ENCODE data around the gene SCLT1. TPM values are rescaled to one million over a fixed set of nuclear protein-coding genes. Genes with fewer than 3 reads are reported as not detected.

Gene SCLT1
- polyA plus RNA-seq, 3 donors = 14.8 to 20.1 (median 17.9) TPM

GRCh38 chr4:129094347-129094746 is 1.0 kb upstream of the SCLT1 start:
- peak overlapping the region; percentile 73 to 81 (median 81) for H3K4me3 ChIP-seq (replicated peaks in 1 of 3; ENCODE audit: low read depth in 2 of 3, low read length in 3 of 3)
- no peaks in the 10 kb centered on the region for H3K36me3 ChIP-seq (replicated peaks in 1 of 2; ENCODE audit: control insufficient read depth in 1 of 2, insufficient read depth in 2 of 2, low read length in 2 of 2)
- H3K27me3 ChIP-seq (ENCODE audit: control insufficient read depth in 2 of 2, insufficient read depth in 2 of 2, low read length in 2 of 2) = no peaks in the 10 kb centered on the region
- Mint-ChIP-seq H3K9me3 (no peaks in the 10 kb centered on the region), H3K36me3 (peaks cover 3 to 4% of the 10 kb centered on the region in 2 donors), H3K4me3 (peak overlapping the region in 1 of 2 donors; percentile 44), H3K4me1 (peaks cover 34% of the 10 kb centered on the region), H3K27ac (peak overlapping the region in 2 of 7 donors; percentile 35 to 88), H3K27me3 (ENCODE audit: low read depth in 3 of 3) (no peaks in the 10 kb centered on the region)
- peaks cover 38 to 61% of the 10 kb centered on the region in 2 donors for H3K4me1 ChIP-seq (ENCODE audit: control insufficient read depth in 1 of 2, insufficient read depth in 2 of 2, low read length in 2 of 2)
- no CpG with 5 or more reads among the region's 3 CpGs for WGBS (ENCODE audit: insufficient coverage)
- no peak overlapping the region for H2AFZ ChIP-seq (ENCODE audit: insufficient read depth, low read depth, low read length, poor library complexity, severe bottlenecking)
- TF ChIP-seq CTCF (IDR thresholded peaks at IDR 0.05) = no peak
- intact Hi-C loops (cut with micrococcal nuclease) = loop anchor here (5.0 to 10.0 kb wide), 8 partner anchors 180 to 1130 kb away; partner anchors contain the start of genes PGRMC2 (in 2 of the 2), ABHD18 (in 1 of the 2), LARP1B (in 1 of the 2) and MFSD8 (in 1 of the 2)
- H3K9ac ChIP-seq (ENCODE audit: insufficient read depth, low read length, poor library complexity, severe bottlenecking) = peak overlapping the region; percentile 94
- no peaks in the 10 kb centered on the region for H3K9me3 ChIP-seq (replicated peaks in 1 of 2; ENCODE audit: control insufficient read depth in 1 of 2, insufficient read depth in 1 of 2, low read length in 2 of 2)
- H3K79me2 ChIP-seq (ENCODE audit: insufficient read depth, low read length) = peaks cover 89% of the 10 kb centered on the region
- H4K20me1 ChIP-seq (ENCODE audit: insufficient read depth, low read length) = peaks cover 30% of the 10 kb centered on the region
- peak overlapping the region; percentile 68 for H3K4me2 ChIP-seq (replicated peaks; ENCODE audit: extremely low read depth, low read length, poor library complexity, severe bottlenecking)
- peak overlapping the region in 1 of 2 donors; percentile 99 for H3K27ac ChIP-seq (ENCODE audit: low read depth in 1 of 2, low read length in 2 of 2)
- DNase-seq = peak; percentile 14 to 41 (median 19)

GRCh38 chr4:129092631-129093190 is 628 bp downstream of the SCLT1 start:
- Mint-ChIP-seq H3K27ac (no peak overlapping the region), H3K27me3 (ENCODE audit: low read depth in 3 of 3) (peaks cover 0 to 1% (median 0%) of the 10 kb centered on the region in 3 donors), H3K4me3 (no peak overlapping the region), H3K36me3 (peaks cover 7 to 12% of the 10 kb centered on the region in 2 donors), H3K9me3 (no peaks in the 10 kb centered on the region), H3K4me1 (peaks cover 40% of the 10 kb centered on the region)
- H3K27me3 ChIP-seq (ENCODE audit: control insufficient read depth in 2 of 2, insufficient read depth in 2 of 2, low read length in 2 of 2) = no peaks in the 10 kb centered on the region
- no peak for TF ChIP-seq CTCF (IDR thresholded peaks at IDR 0.05)
- 0% methylated on average over 8 of the region's 11 CpGs for WGBS (ENCODE audit: insufficient coverage)
- peaks cover 91% of the 10 kb centered on the region for H3K79me2 ChIP-seq (ENCODE audit: insufficient read depth, low read length)
- peak overlapping the region; percentile 54 to 81 (median 81) for H3K4me3 ChIP-seq (replicated peaks in 1 of 3; ENCODE audit: low read depth in 2 of 3, low read length in 3 of 3)
- DNase-seq = no peak
- H3K4me2 ChIP-seq (replicated peaks; ENCODE audit: extremely low read depth, low read length, poor library complexity, severe bottlenecking) = peak overlapping the region; percentile 68
- H3K27ac ChIP-seq (ENCODE audit: low read depth in 1 of 2, low read length in 2 of 2) = peak overlapping the region; percentile 97 to 99
- peaks cover 38 to 61% of the 10 kb centered on the region in 2 donors for H3K4me1 ChIP-seq (ENCODE audit: control insufficient read depth in 1 of 2, insufficient read depth in 2 of 2, low read length in 2 of 2)
- peak overlapping the region; percentile 81 for H2AFZ ChIP-seq (ENCODE audit: insufficient read depth, low read depth, low read length, poor library complexity, severe bottlenecking)
- H3K9me3 ChIP-seq (replicated peaks in 1 of 2; ENCODE audit: control insufficient read depth in 1 of 2, insufficient read depth in 1 of 2, low read length in 2 of 2) = no peaks in the 10 kb centered on the region
- H3K36me3 ChIP-seq (replicated peaks in 1 of 2; ENCODE audit: control insufficient read depth in 1 of 2, insufficient read depth in 2 of 2, low read length in 2 of 2) = no peaks in the 10 kb centered on the region
- intact Hi-C loops (cut with micrococcal nuclease) = loop anchor here (5.0 to 10.0 kb wide), 8 partner anchors 178 to 1128 kb away; partner anchors contain the start of genes PGRMC2 (in 2 of the 2), ABHD18 (in 1 of the 2), LARP1B (in 1 of the 2) and MFSD8 (in 1 of the 2)
- peak overlapping the region; percentile 94 for H3K9ac ChIP-seq (ENCODE audit: insufficient read depth, low read length, poor library complexity, severe bottlenecking)
- H4K20me1 ChIP-seq (ENCODE audit: insufficient read depth, low read length) = peaks cover 43% of the 10 kb centered on the region
